GM18499 (cell line): ENCODE measurements around the gene AAMP.

Source experiments
- ATAC-seq: cut with Tn5 transposase; IDR thresholded peaks from one replicate; pipeline ENCODE4 v1.9.1; 2021; ENCODE audit warnings: moderate number of reproducible peaks; ENCODE audit not compliant: insufficient read depth, unreplicated experiment

AAMP gene

DNA sequence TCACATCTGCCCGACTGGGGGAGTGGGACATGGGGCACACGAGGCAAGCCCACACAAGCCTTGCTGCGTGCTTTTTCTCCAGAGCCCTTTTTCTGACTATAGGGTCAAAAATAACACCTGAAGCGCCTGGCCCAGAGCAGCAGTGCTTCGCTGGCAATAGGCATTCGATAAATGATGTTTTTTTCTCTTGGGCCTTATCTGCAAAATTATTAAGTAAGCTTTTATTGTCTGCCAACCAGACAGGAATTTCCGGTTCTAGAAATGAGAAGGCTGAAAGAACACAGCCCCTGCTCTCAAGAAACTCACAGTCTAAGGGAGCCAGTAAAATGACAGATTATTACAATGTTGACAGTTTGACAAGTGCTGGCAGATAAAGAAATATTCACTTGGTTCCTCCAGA, 25.1 kb upstream of the AAMP start:
- no peak for ATAC-seq

DNA sequence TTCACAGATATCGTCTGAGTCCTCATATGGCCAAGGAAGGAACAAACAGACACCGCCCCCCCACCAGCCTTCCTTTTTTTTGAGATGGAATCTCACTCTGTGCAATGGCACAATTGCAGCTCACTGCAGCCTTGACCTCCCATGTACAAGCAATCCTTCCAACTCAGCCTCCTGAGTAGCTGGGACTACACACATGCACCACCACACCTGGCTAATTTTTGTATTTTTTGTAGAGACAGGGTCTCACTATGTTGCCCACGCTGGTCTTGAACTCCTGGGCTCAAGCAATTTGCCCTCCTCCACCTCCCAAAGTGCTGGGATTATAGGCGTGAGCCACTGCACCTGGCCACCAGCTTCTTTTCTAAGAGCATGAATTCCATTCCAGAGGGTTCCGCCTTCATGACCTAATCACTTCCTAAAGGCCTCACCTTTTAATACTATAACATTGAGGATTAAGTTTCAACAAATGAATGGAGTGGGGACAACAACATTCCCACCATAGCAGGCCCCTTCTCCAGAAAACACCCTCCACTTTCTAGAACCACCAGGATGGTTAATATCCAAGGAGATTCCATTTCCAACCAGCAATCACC, 24.6 kb upstream of the AAMP start:
- no peak for ATAC-seq

DNA sequence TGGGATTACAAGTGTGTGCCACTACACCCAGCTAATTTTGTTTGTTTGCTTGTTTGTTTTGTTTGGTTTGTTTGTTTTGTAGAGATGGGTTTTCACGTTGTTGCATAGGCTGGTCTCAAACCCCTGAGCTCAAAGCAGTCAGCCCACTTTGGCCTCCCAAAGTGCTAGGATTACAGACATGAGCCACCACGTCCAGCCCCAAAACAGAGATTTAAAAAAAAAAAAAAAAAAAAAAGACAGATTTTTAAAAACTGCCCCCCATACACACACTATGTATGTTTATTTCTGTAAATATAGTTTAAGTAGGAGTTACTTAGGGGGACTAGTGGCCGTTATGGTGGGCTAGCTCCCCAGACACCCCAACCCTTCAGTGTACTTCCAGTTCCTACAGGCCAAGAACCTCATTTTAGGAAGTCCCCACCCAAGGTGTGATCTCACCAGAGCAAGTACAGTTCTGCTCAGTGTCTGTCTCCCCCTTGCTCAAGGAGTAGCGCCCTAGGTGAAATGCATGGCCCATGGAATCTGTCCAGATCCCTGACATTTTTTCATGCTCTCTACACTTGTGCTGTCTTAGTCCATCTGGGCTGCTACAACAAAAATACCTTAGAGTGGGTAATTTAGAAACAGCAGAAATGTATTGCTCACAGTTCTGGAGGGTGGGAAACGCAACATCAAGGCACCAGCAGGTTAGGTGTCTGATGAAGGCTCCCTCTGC, 23.9 kb upstream of the AAMP start:
- ATAC-seq = no peak

DNA sequence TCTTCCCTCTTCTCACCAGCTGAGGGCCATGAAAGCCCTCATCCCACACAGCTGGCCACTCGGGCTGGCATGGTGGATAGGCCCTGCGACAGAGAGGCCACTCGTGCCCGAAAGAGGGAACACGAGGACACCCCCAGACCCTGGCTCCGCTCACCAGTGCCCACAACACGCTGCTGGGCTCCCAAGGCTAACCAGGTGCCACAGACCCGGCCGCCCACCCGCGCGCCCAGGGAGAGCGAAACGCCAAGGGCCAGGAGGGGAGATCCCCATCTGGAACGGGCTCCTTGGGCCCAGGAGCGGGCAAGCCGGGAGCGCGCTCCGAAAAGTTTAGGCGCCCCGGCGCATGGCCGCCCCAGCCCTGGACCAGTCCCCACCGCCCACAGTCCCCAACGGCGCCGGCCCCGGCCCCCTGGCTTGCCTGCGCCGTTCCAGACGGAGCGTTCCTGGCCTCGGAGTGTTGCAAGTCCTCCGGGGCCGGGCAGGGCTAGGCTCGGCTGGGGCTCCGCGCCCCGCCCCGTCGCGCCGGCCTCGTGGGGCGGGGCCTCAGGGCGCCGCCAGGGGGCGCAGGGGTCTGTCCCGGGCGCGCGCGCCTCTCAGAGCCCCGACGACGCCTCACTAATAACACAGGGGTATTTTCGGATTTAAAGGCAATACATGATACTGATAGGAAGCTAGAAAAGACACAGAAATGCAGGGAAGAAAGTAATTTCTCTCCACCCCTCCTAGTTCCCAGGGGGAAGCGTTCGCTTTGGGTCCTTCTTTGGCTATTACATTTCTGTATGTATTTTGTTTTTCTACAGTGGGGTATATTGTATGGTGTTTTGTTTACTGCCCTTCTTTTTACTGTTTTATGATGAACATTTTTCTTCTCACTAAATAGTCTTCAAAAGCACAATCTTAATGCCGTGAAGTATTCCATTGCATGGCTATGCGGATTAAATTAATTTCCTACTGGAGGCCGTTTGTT, 22.4 kb upstream of the AAMP start, which contains the start of gene TMBIM1:
Gene TMBIM1, minus strand, starts transcription at position 456 of the 967 bp plus-strand sequence. CDS start 10,362 bp downstream, outside the sequence.
- no peak for ATAC-seq

DNA sequence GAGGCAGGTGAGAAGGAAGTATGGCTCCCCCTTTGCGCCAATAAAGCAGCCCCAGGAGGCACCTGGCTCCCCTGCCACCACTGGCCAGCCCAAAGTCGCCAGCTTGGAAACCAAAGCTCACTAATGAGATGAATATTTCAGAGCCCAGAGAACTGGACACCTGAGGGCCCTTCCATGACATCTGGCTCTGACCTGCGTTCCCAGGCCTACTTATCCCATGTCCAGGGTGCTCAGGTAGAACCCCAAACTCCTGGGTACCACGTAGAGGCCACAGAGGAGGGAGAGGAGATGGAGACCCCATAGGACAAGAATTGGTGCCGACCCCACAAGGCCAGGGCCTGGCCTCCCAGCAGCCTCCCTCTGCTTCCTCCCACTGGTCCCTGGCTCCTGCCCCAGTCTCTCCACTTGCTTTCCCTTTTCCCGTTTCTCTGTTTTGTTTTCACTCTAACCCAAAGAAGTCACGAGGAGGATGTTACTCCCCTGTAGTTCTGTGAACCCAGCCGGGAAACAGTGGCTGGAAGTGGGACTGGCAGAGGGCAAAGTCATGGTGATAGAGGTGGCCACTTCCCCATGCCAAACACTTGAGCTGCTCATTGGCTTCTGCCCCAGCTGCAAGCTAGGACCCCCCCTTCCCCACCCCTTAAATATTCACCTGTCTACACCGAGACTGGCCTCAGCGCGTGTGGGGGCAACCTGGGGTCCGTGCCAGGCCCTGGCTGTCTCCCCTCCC, 21.5 kb upstream of the AAMP start:
- no peak for ATAC-seq

DNA sequence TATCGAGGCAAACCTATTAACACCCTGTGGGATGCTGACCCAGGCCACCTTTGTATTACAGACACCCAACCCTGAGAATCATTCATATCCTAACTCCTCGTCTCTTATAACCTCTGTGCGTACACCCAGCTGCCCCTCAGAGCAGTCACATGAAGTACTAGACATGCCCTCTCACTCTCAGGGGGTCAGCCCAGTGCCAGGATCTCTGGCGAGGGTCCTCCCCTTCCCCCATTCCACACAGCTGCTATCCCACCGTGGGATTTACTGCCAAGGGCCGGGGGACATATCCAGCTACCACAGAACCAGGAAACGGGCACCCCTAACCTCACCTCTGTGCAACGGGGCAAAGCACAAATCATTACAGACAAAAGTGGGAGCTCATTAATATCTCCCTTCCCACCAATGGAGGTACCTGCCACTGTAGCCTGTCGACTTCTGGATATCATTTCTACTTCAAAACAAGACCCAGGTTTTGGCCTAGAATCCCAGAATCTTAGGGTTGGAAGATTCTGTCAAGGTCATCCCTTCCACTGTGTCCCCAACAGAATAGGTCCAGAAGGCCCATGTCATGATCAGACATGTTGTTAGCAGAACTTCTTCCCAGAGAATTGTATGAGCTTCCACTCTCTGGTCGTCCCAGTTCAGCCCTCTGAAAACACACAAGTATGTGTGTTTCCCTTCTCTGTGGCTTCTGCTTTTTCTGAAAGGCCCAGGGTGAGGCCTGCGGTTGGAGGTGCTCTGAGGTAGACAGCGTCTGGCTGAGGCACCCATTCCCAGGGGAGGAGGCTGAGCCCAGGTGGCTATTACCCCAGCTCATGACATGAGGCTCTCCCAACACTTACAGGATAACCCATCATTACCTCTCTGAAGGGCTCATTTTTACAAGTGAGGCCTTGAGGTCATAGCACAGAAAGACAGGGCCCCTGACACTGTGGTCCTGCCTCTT, 20.7 kb upstream of the AAMP start:
- ATAC-seq = peak; percentile 28

DNA sequence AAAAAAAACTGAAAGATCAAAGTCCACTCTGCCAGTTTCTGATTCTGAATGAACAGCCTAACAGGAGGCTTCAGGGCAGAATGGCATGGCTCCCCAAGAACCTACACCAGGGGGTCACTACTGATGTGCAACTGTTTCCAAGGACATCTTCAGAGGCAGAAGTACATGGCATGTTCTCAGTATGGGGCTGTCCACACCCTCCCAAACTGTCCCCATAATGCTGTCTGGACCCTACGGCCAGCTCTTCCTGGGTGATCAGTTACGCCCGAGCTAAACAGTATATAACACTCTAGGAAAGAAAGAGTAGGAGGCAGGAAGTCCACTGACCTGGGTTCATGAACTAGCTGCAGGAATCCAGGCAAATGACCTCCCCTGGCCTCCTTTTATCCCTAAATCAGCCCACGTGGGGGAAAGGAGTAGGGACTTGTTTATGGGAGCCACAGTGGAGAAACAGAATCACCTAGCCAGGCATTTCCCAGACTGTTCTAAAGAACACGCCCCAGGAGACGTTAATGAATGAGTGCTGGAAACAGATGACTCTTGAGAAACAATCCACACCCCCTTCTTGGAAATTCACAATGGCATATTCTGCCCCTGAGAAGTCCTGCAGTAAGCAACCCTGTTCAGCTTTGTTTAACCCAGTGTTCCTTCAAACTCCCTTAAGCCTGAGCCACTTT, 19.8 kb upstream of the AAMP start:
- no peak for ATAC-seq

DNA sequence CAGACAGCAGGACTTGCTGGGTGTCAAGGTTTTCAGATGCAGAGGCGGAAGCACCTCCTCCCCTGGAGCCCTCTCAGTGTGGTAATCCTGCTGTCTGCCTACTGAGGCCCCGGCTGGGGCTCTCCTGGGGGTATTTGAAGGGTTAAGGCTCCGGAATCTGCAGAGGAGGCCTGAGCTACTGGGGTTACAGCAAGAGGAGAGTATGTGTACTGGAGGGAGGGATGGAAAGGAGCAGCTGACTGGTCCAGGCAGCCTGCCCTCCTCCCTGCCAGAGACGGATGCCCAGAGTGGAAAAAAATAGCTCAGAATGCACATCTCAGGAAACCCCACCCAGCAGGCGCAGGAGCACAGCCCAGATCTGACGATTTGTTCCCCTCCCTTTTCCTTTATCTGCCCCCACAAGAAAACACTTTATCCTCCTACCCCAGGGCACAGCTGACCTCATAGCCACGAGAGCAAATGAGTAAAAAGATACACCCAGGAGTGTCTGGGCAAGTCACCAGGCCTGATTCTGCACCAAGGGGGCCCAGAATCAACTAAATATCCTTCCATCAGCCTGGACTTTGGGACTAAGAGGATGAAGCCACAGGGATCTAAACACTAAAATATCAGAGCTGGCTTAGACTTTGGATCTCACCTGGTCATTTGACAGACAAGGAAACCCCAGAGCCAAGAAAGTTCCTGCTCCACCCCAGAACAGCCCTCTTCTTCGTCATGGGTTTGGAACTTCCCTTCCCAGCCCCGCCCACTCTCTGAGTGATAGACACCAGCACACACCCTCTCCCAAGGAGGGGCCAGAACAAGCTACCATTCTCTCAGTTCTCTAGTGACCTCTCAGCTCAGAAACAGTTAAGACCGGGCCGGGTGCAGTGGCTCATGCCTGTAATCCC, 16.9 kb upstream of the AAMP start:
- peak; percentile 49 for ATAC-seq

DNA sequence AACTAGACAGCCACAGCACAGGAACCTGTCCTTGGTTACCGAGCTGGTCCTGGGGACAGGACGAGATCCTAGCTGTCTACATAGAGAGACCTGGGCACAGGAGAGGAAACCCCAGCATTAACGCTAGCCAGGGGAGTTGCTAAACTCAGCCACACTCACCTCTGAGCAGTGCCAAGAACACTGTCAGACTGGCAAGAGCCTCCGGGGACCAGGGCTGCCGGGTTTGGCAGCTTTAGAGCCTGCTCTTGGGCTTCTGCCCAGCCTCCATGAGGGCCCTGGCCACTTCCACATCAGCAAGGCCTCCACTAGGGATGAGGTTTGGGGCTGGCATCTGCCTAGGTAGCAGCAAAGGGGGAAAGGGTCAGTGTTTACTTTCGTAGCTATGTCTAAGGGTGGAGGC, 15.7 kb upstream of the AAMP start:
- no peak for ATAC-seq

DNA sequence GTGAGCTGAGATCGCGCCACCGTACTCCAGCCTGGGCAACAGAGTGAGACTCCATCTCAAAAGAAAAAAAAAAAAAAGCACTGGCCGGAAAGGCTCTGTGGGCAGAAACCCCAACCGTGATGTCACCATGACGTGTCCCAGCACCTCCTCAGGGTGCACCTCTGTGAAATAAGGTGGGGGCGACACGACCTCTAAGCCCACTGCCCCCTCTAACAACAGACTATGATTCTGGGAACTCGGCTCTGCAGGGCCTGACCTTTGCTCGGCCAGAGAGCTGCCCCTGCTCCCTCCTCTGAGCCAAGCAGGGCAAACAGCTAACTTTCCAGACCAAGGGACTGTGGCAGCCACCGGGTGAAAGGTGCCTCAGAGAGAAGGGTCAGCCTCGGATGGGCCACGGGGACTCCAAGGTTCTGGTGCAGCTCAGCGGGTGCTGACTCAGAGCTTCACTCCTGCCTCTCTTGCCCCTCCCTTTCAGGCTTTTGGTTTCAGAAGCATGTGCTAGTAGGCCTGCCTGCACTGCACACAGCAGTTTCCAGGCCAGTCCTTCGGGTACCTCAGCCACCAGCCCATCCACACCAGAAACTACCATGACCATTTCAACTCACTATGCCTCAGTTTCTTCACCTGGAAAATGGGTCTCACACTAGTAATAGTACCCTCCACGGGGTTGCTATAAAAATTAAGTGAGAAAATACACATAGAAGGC, 14.3 kb upstream of the AAMP start:
- no peak for ATAC-seq

DNA sequence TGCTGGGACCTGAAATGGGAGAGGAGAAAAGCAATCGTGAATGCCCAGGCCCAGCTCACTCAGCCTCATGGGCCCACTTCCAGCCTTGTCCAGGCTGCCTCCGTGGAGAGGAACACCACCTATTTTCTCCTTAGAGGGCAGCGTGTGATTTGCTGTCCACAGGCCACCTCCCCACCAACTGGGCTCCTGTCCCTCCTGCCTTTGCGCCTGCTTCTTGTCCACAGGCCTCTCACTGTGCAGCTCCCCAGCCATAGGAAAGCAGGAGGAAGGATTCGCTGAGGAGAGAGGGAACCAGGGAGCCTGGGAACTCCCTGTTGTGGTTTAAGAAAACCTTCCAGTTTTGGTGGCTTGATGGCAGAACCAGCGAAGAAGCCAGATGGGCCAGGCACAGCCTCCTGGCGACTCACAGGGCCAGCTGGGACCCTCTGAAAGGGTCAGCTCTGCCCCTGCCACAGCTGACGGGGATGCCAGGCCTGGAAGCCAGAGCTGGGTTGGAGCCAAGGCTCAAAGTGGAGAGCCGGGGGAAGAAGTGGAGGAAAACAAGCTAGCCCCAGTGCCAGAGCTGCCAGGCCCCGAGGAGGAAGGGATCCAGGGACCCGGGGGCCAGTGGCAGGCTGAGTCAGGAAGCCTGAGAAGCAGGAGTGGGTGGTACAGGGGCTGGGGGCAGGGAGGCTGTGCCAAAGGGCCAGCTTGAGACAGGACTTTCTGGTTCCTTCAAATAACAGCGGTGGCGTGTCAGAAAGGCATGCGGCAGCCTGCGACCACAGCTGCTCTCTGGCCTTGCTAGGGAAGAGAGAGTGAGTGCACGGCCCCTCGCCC, 12.4 kb upstream of the AAMP start:
- no peak for ATAC-seq

DNA sequence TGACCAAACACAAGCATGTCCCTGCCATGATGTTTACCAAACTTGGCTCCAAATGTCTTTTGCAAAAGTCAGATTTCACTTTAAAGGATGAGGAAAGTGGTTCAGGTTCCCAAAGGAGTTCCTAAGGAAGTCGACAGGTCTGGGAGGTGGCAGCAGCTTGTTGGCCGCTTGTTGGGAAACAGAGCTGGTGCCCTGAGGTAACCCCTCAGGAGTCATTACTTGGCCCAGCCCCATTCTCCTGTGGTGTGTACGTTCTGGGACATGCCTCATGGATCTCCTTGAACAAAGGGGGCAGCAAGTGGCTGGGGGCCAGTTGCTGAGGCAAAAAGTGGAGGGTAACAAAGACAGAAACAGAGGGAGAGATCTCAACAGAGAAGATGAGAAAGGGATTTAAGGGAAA, 11.5 kb upstream of the AAMP start:
- no peak for ATAC-seq

DNA sequence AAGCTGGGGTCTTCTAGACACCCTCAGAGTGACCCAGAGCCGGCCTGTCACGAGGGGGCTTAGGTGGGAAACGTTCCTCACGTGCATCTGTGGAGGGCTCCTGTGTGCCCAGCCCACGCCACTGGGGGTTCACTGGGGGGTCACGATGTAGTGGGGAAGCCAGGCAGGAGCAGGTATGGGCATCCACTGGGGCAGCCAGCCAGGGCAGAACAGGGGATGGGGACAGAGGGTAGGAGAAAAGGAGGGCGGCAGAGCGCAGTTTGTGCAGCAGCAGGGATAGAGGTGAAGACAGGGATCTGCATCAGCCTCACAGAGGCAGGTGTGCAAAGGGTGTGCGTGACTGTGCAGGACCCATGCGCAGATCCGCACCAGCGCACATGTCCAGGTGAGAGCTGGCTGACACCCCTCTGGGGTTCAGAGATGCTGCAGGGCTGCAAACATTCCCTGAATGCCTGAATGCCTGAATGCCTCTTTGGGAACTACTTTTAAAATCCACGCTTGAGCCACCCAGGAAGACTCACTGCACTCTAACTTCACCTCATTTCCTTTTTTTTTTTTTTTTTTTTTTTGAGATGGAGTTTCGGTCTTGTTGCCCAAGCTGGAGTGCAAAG, 10.4 kb upstream of the AAMP start:
- no peak for ATAC-seq

DNA sequence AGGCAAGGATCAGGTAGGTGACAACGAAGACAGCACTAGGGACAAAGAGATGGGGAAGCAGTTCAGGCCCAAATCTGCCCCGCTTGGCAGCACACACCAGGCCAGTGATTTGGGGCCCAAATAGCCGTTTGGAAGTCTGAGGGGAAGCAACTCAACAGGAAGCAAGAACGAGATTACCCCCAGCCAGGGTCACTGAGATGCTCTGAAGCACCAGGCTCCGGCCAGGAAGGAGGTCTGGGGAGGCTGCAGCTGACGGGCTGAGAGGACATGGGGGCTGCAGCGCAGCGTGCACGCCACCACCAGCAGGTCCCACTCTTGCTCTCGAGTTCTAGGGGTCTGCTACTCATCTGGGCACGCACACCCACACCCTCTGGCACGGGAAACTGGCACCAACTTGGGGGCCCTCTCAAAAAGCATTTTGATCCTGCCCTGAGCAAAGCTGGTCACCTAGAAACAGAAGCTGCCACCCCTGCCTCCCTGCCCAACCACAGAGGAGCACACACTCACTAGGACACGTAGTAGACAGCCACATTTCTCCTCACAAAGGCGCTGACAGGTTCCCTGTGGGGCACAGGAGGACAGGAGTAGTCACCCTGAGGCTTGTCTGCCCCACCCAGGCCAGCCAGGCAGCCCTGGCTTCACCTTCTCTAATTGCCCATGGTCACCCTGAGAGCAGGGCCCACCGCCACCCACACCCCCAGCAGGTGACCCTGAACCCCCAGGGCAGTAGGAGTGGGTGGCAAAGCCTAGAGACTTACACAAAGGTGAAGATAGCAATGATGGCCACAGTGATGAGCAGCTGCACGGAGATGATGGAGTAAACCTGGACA, 8.8 kb upstream of the AAMP start:
- ATAC-seq = no peak

DNA sequence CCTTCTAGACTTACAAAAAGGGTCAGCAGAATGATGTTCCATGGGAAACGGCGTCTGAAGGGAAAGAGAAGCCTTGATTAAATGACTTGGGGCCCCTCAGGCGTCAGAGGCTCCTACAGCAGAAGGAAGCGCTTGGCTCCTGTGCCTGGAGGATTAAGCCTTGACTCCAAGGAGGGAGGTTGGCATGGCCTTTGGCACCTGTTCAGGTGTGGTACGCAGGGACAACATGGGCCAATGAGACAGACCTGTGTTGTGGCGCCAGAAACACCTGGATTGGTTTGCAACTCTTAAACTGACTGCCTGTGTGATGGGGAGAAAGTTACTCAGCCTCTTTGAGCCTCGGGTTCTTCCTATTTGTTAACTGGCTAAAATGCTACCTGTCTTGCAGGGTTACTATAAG, 8.0 kb upstream of the AAMP start:
- no peak for ATAC-seq
